ENCODE measurements around the gene KNDC1. TPM values are rescaled to one million over a fixed set of nuclear protein-coding genes. Genes with fewer than 3 reads are reported as not detected.
"Not testable (repeated sequence)": the region's sequence is repeated elsewhere in the genome, so short reads cannot be mapped to it uniquely, and the experiment has no call there.

KNDC1 gene
- total and polyA plus RNA-seq, 2 donors (not counting 1 experiment from before 2014, with no cell fraction given) = 0.17 to 0.45 TPM

DNA sequence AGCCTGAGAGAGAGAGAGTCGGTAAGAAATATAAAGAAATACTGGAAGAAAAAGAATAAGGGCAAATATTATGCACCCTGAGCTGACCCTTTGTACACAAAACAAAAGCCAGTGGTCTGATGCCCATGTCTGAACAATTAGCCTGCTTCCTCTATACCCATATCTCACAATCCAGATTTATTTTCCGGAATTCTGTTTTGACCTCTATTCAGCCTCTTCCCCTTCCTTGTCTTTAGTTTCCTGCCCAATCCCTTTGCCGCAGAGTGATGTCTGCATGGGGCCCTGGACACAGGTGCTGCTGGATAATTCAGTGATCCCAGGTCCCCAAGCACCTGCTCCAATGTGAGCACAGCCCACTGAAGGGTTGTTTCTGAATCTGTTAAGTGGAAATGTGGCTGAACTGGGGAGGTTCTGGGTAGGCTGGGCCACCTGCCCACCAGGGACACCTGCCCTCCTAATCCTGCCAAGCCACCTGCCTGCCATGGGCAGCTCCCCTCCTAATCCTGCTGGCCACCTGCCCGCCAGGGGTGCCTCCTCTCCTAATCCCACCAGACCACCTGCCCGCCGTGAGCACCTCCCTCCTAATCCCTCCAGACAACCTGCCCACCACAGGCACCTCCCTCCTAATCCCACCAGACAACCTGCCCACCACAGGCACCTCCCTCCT is 49.3 kb upstream of the KNDC1 start:
- 21% methylated on average over 2 of the region's 6 CpGs for WGBS (ENCODE audit: insufficient coverage)
- no peak overlapping the region for H3K4me3 Mint-ChIP-seq

DNA sequence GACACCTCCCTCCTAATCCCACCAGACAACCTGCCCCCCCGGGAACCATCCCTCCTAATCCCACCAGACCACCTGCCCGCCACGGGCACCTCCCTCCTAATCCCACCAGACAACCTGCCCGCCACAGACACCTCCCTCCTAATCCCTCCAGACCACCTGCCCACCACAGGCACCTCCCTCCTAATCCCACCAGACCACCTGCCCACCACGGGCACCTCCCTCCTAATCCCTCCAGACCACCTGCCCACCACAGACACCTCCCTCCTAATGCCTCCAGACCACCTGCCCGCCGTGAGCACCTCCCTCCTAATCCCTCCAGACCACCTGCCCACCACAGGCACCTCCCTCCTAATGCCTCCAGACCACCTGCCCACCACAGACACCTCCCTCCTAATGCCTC is 48.4 kb upstream of the KNDC1 start:
- H3K9me3 Mint-ChIP-seq (ENCODE audit: insufficient read depth); H4K20me1 ChIP-seq (ENCODE audit: control insufficient read depth, insufficient read depth, low read length, poor library complexity, severe bottlenecking); H3K27me3 ChIP-seq (replicated peaks in 1 of 4; ENCODE audit: control extremely low read depth in 1 of 4, control insufficient read depth in 3 of 4, insufficient read depth in 4 of 4, low read length in 3 of 4); H3K36me3 ChIP-seq (replicated peaks in 1 of 2; ENCODE audit: control extremely low read depth in 1 of 2, control insufficient read depth in 1 of 2, extremely low read depth in 1 of 2, insufficient read depth in 2 of 2, low read length in 1 of 2); H2AFZ ChIP-seq (ENCODE audit: insufficient read depth, low read depth, low read length, poor library complexity, severe bottlenecking); H3K27ac ChIP-seq (ENCODE audit: low read length in 2 of 2); H3K27ac Mint-ChIP-seq; DNase-seq; H3K4me1 ChIP-seq (ENCODE audit: control insufficient read depth in 2 of 2, insufficient read depth in 2 of 2, low read length in 2 of 2); intact Hi-C loops (cut with micrococcal nuclease); H3K9ac ChIP-seq (ENCODE audit: low read length); ATAC-seq (ENCODE audit: low read depth); H3K79me2 ChIP-seq (ENCODE audit: control insufficient read depth, insufficient read depth, low read length); H3K4me3 Mint-ChIP-seq; H3K4me2 ChIP-seq (replicated peaks; ENCODE audit: low read depth, low read length, poor library complexity, severe bottlenecking); POLR2A ChIA-PET; CTCF ChIA-PET; H3K4me1 Mint-ChIP-seq; H3K4me3 ChIP-seq (ENCODE audit: control extremely low read depth in 1 of 5, extremely low read depth in 1 of 5, insufficient read depth in 1 of 5, low read depth in 2 of 5, low read length in 4 of 5); H3K27me3 Mint-ChIP-seq: not testable (repeated sequence)
- peaks cover 4 to 60% (median 16%) of the 10 kb centered on the region in 3 donors for H3K9me3 ChIP-seq (ENCODE audit: control extremely low read depth in 1 of 3, control insufficient read depth in 2 of 3, insufficient read depth in 1 of 3, low read length in 2 of 3)
- 73% methylated on average over 2 of the region's 7 CpGs for WGBS (ENCODE audit: insufficient coverage)

More for the DNA sequence above, 49.3 kb upstream of the KNDC1 start:
- Histone ChIP-seq H3K4me3 (ENCODE audit: control extremely low read depth in 1 of 5, extremely low read depth in 1 of 5, insufficient read depth in 1 of 5, low read depth in 2 of 5, low read length in 4 of 5) (no peak overlapping the region), H3K79me2 (ENCODE audit: control insufficient read depth, insufficient read depth, low read length) (no peaks in the 10 kb centered on the region), H3K27me3 (replicated peaks in 1 of 4; ENCODE audit: control extremely low read depth in 1 of 4, control insufficient read depth in 3 of 4, insufficient read depth in 4 of 4, low read length in 3 of 4) (no peaks in the 10 kb centered on the region), H4K20me1 (ENCODE audit: control insufficient read depth, insufficient read depth, low read length, poor library complexity, severe bottlenecking) (no peaks in the 10 kb centered on the region), H3K36me3 (replicated peaks in 1 of 2; ENCODE audit: control extremely low read depth in 1 of 2, control insufficient read depth in 1 of 2, extremely low read depth in 1 of 2, insufficient read depth in 2 of 2, low read length in 1 of 2) (no peaks in the 10 kb centered on the region), H3K4me1 (ENCODE audit: control insufficient read depth in 2 of 2, insufficient read depth in 2 of 2, low read length in 2 of 2) (no peaks in the 10 kb centered on the region), H3K27ac (ENCODE audit: low read length in 2 of 2) (no peak overlapping the region), H3K4me2 (replicated peaks; ENCODE audit: low read depth, low read length, poor library complexity, severe bottlenecking) (no peak overlapping the region), H3K9ac (ENCODE audit: low read length) (no peak overlapping the region), H2AFZ (ENCODE audit: insufficient read depth, low read depth, low read length, poor library complexity, severe bottlenecking) (no peak overlapping the region), H3K9me3 (ENCODE audit: control extremely low read depth in 1 of 3, control insufficient read depth in 2 of 3, insufficient read depth in 1 of 3, low read length in 2 of 3) (peaks cover 4 to 68% (median 16%) of the 10 kb centered on the region in 3 donors)
- Mint-ChIP-seq H3K27ac (no peak overlapping the region), H3K9me3 (ENCODE audit: insufficient read depth) (peaks cover 5% of the 10 kb centered on the region), H3K4me1 (no peaks in the 10 kb centered on the region), H3K27me3 (no peaks in the 10 kb centered on the region)
- POLR2A ChIA-PET = no interaction called here
- intact Hi-C loops (cut with micrococcal nuclease) = no loop called here
- ATAC-seq (ENCODE audit: low read depth) (no peak), DNase-seq (no peak)
- no peak for TF ChIP-seq EZH2 (IDR thresholded peaks at IDR 0.05; ENCODE audit: borderline replicate concordance, insufficient read depth, low read depth, low read length, poor library complexity, severe bottlenecking)
- TF ChIP-seq, protein P1, sequence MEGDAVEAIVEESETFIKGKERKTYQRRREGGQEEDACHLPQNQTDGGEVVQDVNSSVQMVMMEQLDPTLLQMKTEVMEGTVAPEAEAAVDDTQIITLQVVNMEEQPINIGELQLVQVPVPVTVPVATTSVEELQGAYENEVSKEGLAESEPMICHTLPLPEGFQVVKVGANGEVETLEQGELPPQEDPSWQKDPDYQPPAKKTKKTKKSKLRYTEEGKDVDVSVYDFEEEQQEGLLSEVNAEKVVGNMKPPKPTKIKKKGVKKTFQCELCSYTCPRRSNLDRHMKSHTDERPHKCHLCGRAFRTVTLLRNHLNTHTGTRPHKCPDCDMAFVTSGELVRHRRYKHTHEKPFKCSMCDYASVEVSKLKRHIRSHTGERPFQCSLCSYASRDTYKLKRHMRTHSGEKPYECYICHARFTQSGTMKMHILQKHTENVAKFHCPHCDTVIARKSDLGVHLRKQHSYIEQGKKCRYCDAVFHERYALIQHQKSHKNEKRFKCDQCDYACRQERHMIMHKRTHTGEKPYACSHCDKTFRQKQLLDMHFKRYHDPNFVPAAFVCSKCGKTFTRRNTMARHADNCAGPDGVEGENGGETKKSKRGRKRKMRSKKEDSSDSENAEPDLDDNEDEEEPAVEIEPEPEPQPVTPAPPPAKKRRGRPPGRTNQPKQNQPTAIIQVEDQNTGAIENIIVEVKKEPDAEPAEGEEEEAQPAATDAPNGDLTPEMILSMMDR (IDR thresholded peaks at IDR 0.05) = no peak
- CTCF ChIA-PET = no interaction called here
